ENCODE measurements around the gene JAKMIP1.

- TF ChIP-seq FOSL1 (CRISPR knock-in tag; IDR thresholded peaks at IDR 0.05; ENCODE audit: borderline replicate concordance) (no peak), CAMTA2 (CRISPR knock-in tag; IDR thresholded peaks at IDR 0.05; ENCODE audit: borderline replicate concordance) (no peak), ASH2L (IDR thresholded peaks at IDR 0.05; ENCODE audit: insufficient read length, low read depth, low read length) (no peak), PRDM15 (CRISPR knock-in tag; IDR thresholded peaks at IDR 0.05) (no peak)
Observed at GRCh38 chr4:6239968-6240367, 39.6 kb upstream of the JAKMIP1 start.
